ENCODE results near the gene CYTH1. TPM values are rescaled to one million over a fixed set of nuclear protein-coding genes. Genes with fewer than 3 reads are reported as not detected.

CYTH1 gene
- total RNA-seq, 1 donor from 2014 or later = 103 TPM

DNA sequence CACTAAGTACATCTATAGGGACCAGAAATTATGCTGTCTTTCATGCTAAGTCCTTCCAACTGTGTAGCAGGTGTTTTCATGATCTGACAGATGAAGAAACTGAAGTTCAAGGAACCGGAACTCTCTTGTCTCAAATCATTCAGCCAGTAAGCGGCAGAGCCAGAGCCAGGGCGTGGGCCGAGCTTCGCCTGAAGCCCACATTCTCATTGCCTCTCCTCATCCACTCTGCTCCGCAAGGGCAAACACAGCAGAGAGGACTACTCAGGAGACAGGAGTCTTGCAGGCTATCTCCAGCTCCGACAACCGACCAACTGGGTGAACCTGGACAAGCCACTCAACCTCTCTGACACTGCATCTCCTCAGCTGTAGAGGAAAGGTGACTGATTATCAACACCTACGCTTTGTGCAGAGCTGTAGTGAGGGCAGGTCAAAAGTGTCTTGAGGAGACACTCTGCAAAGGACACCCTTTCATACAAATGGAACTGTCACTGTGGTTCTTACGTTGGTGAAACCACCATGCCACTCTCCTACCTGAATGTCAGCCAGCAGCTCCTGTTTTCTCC, 72.9 kb downstream of the CYTH1 start:
- intact Hi-C loops (cut with DNase I) = loop anchor here (10.0 kb wide), 1 partner anchor 204 kb away; no protein-coding TSS in a partner anchor
- TF ChIP-seq, protein P1, sequence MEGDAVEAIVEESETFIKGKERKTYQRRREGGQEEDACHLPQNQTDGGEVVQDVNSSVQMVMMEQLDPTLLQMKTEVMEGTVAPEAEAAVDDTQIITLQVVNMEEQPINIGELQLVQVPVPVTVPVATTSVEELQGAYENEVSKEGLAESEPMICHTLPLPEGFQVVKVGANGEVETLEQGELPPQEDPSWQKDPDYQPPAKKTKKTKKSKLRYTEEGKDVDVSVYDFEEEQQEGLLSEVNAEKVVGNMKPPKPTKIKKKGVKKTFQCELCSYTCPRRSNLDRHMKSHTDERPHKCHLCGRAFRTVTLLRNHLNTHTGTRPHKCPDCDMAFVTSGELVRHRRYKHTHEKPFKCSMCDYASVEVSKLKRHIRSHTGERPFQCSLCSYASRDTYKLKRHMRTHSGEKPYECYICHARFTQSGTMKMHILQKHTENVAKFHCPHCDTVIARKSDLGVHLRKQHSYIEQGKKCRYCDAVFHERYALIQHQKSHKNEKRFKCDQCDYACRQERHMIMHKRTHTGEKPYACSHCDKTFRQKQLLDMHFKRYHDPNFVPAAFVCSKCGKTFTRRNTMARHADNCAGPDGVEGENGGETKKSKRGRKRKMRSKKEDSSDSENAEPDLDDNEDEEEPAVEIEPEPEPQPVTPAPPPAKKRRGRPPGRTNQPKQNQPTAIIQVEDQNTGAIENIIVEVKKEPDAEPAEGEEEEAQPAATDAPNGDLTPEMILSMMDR (IDR thresholded peaks at IDR 0.05) = no peak
- no peak for DNase-seq
- ATAC-seq = peak; percentile 82
- Histone ChIP-seq H3K4me3 (no peak overlapping the region), H3K36me3 (peaks cover 46% of the 10 kb centered on the region), H3K4me1 (peaks cover 33% of the 10 kb centered on the region), H3K27ac (peak overlapping the region; percentile 27), H3K27me3 (no peaks in the 10 kb centered on the region), H3K9me3 (no peaks in the 10 kb centered on the region)

DNA sequence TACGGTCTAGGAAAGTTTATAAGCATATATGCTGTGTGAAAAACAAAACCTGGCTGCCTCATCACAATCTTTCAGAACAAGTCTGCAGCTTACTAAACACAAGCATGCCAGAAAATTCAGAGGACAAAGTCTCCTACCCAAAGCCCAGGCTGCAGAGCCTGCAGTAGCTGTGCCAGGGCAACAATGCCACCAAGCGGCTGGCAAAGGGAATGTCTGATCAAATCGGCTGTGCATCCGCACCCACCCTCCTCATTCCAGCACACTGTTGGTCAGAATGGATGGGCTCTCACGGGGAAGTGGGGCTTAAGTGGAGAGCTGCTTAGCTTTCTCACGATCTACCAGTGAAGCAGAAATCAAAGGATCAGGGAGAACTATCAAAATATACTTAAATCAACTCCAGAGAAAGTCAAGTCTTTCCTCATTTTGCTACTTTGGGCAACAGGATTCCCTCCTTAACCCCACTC, 73.5 kb downstream of the CYTH1 start:
- intact Hi-C loops (cut with DNase I) = loop anchor here (10.0 kb wide), 1 partner anchor 204 kb away; no protein-coding TSS in a partner anchor

DNA sequence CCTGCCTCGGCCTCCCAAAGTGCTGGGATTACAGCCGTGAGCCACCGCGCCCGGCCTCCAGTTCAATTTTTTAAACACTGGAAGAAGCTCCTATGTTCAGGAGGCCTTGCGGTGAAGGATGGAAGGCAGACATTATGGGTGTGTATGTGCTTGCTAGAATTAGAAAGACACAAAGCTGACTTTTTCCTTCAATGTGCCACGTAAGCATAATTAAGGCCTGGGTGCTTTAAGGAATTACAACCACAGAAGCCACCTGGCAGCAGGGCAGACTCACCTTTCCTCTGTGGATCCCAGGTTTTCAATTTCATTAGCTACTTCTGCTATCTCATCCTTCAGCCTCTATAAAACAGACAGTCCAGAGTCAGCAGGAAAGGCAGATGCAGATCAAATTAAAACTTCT, 74.2 kb downstream of the CYTH1 start:
- Histone ChIP-seq H3K9me3 (no peaks in the 10 kb centered on the region), H3K27me3 (no peaks in the 10 kb centered on the region), H3K4me1 (peaks cover 28% of the 10 kb centered on the region), H3K4me3 (no peak overlapping the region), H3K27ac (no peak overlapping the region), H3K36me3 (peaks cover 55% of the 10 kb centered on the region)
- ATAC-seq (no peak), DNase-seq (no peak)
- intact Hi-C loops (cut with DNase I) = loop anchor here (10.0 kb wide), 1 partner anchor 203 kb away; no protein-coding TSS in a partner anchor
- TF ChIP-seq, protein P1 (IDR thresholded peaks at IDR 0.05) = no peak

More for the DNA sequence above, 73.5 kb downstream of the CYTH1 start:
- H3K9me3 ChIP-seq = no peaks in the 10 kb centered on the region
- no peak overlapping the region for H3K4me3 ChIP-seq
- no peak overlapping the region for H3K27ac ChIP-seq
- no peaks in the 10 kb centered on the region for H3K27me3 ChIP-seq
- peaks cover 52% of the 10 kb centered on the region for H3K36me3 ChIP-seq
- DNase-seq = peak; percentile 76
- TF ChIP-seq, protein P1 (IDR thresholded peaks at IDR 0.05) = peak; percentile 84
- peak; percentile 95 for ATAC-seq
- peaks cover 32% of the 10 kb centered on the region for H3K4me1 ChIP-seq

DNA sequence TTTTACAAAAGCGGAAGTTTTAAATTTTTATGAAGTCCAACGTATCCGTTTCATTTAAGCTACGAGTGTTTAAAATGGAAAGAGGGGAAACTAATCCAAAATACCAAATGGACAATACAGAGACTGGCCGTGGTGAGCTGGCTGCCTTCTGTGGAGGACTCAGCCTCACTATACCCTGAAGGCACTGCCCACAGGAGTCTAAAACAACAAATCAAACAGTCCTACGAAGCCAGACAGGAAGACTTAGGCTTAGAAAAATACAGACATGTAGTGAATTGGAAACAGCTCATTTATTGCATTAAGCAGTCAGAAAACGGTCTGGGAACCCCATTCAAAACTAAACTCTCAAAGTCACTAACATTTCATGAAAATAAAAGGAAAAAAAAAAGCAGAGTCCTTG, 75.1 kb downstream of the CYTH1 start:
- peaks cover 26% of the 10 kb centered on the region for H3K4me1 ChIP-seq
- no peak overlapping the region for H3K27ac ChIP-seq
- no peak overlapping the region for H3K4me3 ChIP-seq
- intact Hi-C loops (cut with DNase I) = loop anchor here (10.0 kb wide), 1 partner anchor 202 kb away; no protein-coding TSS in a partner anchor
- H3K36me3 ChIP-seq = peaks cover 64% of the 10 kb centered on the region
- DNase-seq (no peak), ATAC-seq (no peak)
- H3K27me3 ChIP-seq = no peaks in the 10 kb centered on the region
- TF ChIP-seq, protein P1 (IDR thresholded peaks at IDR 0.05) = no peak
- H3K9me3 ChIP-seq = no peaks in the 10 kb centered on the region

DNA sequence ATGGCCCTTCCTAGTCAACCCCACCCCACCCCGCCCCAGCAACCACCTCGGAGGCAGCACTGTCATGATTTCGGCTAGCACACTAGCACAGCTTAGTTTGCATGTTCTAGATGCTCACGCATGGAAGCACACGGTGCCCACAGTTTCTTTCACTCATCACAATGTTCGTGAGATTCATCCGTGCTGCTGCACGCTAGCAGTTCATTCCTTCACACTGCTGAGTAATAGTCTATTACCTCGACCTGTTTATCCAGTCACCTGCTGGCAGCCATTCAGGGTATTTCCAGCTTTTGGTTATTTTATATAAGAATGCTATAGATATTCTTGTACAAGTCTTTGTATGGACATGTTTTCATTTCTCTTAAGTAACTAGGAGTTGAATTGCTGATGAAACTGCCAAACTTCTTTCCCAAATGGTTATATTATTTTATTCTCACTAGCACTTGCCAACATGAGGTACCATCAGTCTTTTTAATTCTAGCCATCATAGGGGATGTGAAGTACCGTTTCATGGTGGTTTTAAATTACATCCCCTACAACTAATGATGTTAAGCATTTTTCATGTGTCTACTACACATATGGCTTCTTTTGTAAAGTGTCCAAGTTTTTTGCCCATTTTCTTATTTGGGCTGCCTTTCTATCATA, 75.7 kb downstream of the CYTH1 start:
- H3K36me3 ChIP-seq = peaks cover 71% of the 10 kb centered on the region

More for the DNA sequence above, 75.7 kb downstream of the CYTH1 start:
- intact Hi-C loops (cut with DNase I) = loop anchor here (10.0 kb wide), 1 partner anchor 202 kb away; no protein-coding TSS in a partner anchor
- Histone ChIP-seq H3K27me3 (no peaks in the 10 kb centered on the region), H3K4me3 (no peak overlapping the region), H3K27ac (peak overlapping the region; percentile 9), H3K4me1 (peaks cover 26% of the 10 kb centered on the region), H3K9me3 (no peaks in the 10 kb centered on the region)
- no peak for DNase-seq
- ATAC-seq = no peak
- TF ChIP-seq, protein P1 (IDR thresholded peaks at IDR 0.05) = no peak
